C4-2B (cell line): Measurements from ENCODE around the gene PDE5A.

Experiments used
- ZFX ChIP-seq: fragments of 450-650 bp; IDR thresholded peaks from 2 replicates; pipeline ENCODE4 v1.6.1; 2017
- TF ChIP-seq, protein P1 (sequence below): fragments of 450-650 bp; conservative IDR thresholded peaks from 2 replicates; pipeline ENCODE4 v1.5.1; 2017; ENCODE audit warnings: mild to moderate bottlenecking

DNA sequence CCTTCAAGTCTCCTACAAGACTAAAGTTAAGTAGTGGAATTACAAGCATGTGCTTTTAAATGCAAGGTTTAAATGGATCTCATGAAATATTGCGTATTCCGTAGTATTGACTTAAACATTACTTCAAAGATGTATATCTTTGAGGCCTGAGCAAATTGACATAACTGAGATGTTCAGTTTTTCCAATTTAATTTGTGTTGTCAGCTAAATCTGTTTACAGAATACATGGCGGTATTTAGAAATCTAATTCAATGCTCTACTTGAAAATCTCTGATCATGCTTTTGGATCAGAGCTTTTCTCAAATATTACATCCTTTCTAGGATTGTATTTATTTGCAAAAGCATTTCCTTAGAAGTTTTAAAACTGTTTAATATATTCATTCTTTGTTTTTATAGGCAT lies 47.5 kb upstream of the PDE5A start:
- TF ChIP-seq, protein P1, sequence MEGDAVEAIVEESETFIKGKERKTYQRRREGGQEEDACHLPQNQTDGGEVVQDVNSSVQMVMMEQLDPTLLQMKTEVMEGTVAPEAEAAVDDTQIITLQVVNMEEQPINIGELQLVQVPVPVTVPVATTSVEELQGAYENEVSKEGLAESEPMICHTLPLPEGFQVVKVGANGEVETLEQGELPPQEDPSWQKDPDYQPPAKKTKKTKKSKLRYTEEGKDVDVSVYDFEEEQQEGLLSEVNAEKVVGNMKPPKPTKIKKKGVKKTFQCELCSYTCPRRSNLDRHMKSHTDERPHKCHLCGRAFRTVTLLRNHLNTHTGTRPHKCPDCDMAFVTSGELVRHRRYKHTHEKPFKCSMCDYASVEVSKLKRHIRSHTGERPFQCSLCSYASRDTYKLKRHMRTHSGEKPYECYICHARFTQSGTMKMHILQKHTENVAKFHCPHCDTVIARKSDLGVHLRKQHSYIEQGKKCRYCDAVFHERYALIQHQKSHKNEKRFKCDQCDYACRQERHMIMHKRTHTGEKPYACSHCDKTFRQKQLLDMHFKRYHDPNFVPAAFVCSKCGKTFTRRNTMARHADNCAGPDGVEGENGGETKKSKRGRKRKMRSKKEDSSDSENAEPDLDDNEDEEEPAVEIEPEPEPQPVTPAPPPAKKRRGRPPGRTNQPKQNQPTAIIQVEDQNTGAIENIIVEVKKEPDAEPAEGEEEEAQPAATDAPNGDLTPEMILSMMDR: no peak
- TF ChIP-seq ZFX: no peak
